ENCODE measurements around the gene LMCD1.
A peak's percentile ranks its signal among the peaks of the same experiment; 100 is the strongest.

LMCD1 gene

DNA sequence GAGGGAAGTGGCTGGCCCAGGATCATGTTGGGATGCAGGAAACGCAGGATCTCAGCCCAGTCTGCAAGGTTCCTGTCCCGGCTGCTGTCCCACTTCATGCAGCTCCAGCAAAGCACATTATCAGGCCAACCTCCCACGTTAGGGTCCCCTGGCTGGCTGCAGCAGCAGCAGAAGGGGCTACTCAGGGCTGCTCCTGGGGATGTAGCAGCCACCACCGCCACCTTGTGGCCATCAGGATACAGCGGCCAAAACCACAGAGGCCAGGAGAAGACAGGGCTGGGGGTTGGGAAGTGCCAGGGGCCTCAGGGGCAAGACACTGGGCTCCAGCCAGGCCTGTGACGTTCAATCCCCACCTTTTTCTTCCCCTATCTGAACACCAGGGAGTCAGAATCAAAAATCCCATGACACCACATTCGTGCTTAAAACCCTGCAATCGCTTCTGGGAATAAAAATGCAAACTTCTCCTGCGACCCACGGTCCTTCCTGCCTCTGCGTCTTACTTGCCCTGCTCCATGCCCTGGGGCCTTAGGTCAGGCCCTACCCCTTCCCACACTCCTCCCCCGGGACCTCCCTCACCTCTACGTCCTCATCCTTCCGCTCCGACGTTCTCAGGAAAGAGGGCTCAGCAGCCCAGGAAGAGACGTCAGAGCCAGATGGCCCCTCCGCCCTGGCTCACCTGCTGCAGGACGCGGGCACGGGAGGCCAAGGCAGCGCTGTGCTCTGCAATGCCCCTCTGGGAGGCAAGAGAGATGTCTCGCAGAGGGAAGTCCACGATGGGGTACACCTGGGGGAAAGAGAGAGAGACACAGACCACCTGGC lies 121.5 kb downstream of the LMCD1 start:
- Histone ChIP-seq H3K36me3 (ENCODE audit: low read length) (no peaks in the 10 kb centered on the region), H3K4me3 (ENCODE audit: insufficient read depth, low read length, poor library complexity, severe bottlenecking) (no peak overlapping the region), H3K27ac (ENCODE audit: low read depth, low read length) (no peak overlapping the region), H3K9me2 (replicated peaks; ENCODE audit: insufficient read depth, low read length) (no peaks in the 10 kb centered on the region), H3K27me3 (ENCODE audit: low read length) (no peaks in the 10 kb centered on the region), H3K79me2 (ENCODE audit: insufficient read depth, low read length) (no peaks in the 10 kb centered on the region), H3K9me3 (ENCODE audit: insufficient read depth, low read length) (no peaks in the 10 kb centered on the region), H3K4me2 (ENCODE audit: low read depth, low read length, poor library complexity, severe bottlenecking) (no peak overlapping the region), H3K9ac (ENCODE audit: low read length) (no peak overlapping the region), H3F3A (ENCODE audit: insufficient read depth) (no peaks in the 10 kb centered on the region), H4K20me1 (ENCODE audit: low read depth, low read length) (no peaks in the 10 kb centered on the region), H2AFZ (ENCODE audit: low read depth, low read length, severe bottlenecking) (no peak overlapping the region)
- TF ChIP-seq, protein P1, sequence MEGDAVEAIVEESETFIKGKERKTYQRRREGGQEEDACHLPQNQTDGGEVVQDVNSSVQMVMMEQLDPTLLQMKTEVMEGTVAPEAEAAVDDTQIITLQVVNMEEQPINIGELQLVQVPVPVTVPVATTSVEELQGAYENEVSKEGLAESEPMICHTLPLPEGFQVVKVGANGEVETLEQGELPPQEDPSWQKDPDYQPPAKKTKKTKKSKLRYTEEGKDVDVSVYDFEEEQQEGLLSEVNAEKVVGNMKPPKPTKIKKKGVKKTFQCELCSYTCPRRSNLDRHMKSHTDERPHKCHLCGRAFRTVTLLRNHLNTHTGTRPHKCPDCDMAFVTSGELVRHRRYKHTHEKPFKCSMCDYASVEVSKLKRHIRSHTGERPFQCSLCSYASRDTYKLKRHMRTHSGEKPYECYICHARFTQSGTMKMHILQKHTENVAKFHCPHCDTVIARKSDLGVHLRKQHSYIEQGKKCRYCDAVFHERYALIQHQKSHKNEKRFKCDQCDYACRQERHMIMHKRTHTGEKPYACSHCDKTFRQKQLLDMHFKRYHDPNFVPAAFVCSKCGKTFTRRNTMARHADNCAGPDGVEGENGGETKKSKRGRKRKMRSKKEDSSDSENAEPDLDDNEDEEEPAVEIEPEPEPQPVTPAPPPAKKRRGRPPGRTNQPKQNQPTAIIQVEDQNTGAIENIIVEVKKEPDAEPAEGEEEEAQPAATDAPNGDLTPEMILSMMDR (IDR thresholded peaks at IDR 0.05; ENCODE audit: insufficient read depth, low read length, poor library complexity, severe bottlenecking), result peak; percentile 91
- no peak for TF ChIP-seq EZH2phosphoT487 (conservative IDR thresholded peaks at IDR 0.05; ENCODE audit: low read length)

GRCh38 chr3:8623741-8624140 lies 122.1 kb downstream of the LMCD1 start:
- H3K9me2 ChIP-seq (replicated peaks; ENCODE audit: insufficient read depth, low read length), result no peaks in the 10 kb centered on the region
- H3K36me3 ChIP-seq (ENCODE audit: low read length), result no peaks in the 10 kb centered on the region
- TF ChIP-seq, protein P1 (IDR thresholded peaks at IDR 0.05; ENCODE audit: insufficient read depth, low read length, poor library complexity, severe bottlenecking), result no peak
- no peak for TF ChIP-seq EZH2phosphoT487 (conservative IDR thresholded peaks at IDR 0.05; ENCODE audit: low read length)
- no peaks in the 10 kb centered on the region for H3K9me3 ChIP-seq (ENCODE audit: insufficient read depth, low read length)
- no peak overlapping the region for H2AFZ ChIP-seq (ENCODE audit: low read depth, low read length, severe bottlenecking)
- H3F3A ChIP-seq (ENCODE audit: insufficient read depth), result no peaks in the 10 kb centered on the region
- no peaks in the 10 kb centered on the region for H4K20me1 ChIP-seq (ENCODE audit: low read depth, low read length)
- no peak overlapping the region for H3K27ac ChIP-seq (ENCODE audit: low read depth, low read length)
- no peak overlapping the region for H3K4me2 ChIP-seq (ENCODE audit: low read depth, low read length, poor library complexity, severe bottlenecking)
- no peak overlapping the region for H3K4me3 ChIP-seq (ENCODE audit: insufficient read depth, low read length, poor library complexity, severe bottlenecking)
- no peak overlapping the region for H3K9ac ChIP-seq (ENCODE audit: low read length)
- no peaks in the 10 kb centered on the region for H3K79me2 ChIP-seq (ENCODE audit: insufficient read depth, low read length)
- no peaks in the 10 kb centered on the region for H3K27me3 ChIP-seq (ENCODE audit: low read length)
